H9 (cell line): ENCODE measurements around the gene SPRN. TPM values are rescaled to one million over a fixed set of nuclear protein-coding genes. Genes with fewer than 3 reads are reported as not detected.

Experiments
- DNase-seq: peaks from one replicate; pipeline ENCODE4 v3.0.0-alpha.2; 2017
- H2AFZ ChIP-seq: one replicate; pipeline ENCODE4 v1.6.1; 2013; ENCODE audit warnings: mild to moderate bottlenecking, low read length, control low read depth, moderate library complexity
- H2AK5ac ChIP-seq: 2 replicates; pipeline ENCODE4 v1.6.1; 2013; ENCODE audit warnings: low read length, control low read depth, mixed read lengths; ENCODE audit not compliant: insufficient read length
- H2BK120ac ChIP-seq: one replicate; pipeline ENCODE4 v1.6.1; 2013; ENCODE audit warnings: low read depth, mild to moderate bottlenecking, low read length, control low read depth, inconsistent platforms; ENCODE audit not compliant: poor library complexity, severe bottlenecking
- H2BK12ac ChIP-seq: 2 replicates; pipeline ENCODE4 v1.6.1; 2013; ENCODE audit warnings: low read length, control low read depth, mixed read lengths, low read depth; ENCODE audit not compliant: insufficient read length
- H2BK15ac ChIP-seq: 2 replicates; pipeline ENCODE4 v1.6.1; 2013; ENCODE audit warnings: low read depth, low read length, control low read depth
- H2BK20ac ChIP-seq: one replicate; pipeline ENCODE4 v1.6.1; 2013; ENCODE audit warnings: low read depth, mild to moderate bottlenecking, low read length, control low read depth, inconsistent platforms; ENCODE audit not compliant: poor library complexity, severe bottlenecking
- H2BK5ac ChIP-seq: 2 replicates; pipeline ENCODE4 v1.6.1; 2013; ENCODE audit warnings: low read length, control low read depth, mixed read lengths; ENCODE audit not compliant: insufficient read length
- H3K14ac ChIP-seq: 2 replicates; pipeline ENCODE4 v1.6.1; 2013; ENCODE audit warnings: low read length, control low read depth; ENCODE audit not compliant: insufficient read depth
- H3K18ac ChIP-seq: 2 replicates; pipeline ENCODE4 v1.6.1; 2013; ENCODE audit warnings: low read depth, mild to moderate bottlenecking, mixed read lengths, low read length, control low read depth; ENCODE audit not compliant: insufficient read length
- H3K23ac ChIP-seq: 2 replicates; pipeline ENCODE4 v1.6.1; 2013; ENCODE audit warnings: low read length, control low read depth, mixed read lengths, low read depth; ENCODE audit not compliant: insufficient read length
- H3K23me2 ChIP-seq: 2 replicates; pipeline ENCODE4 v1.6.1; 2013; ENCODE audit warnings: low read depth, mild to moderate bottlenecking, mixed read lengths, low read length, control low read depth; ENCODE audit not compliant: insufficient read length, poor library complexity, severe bottlenecking
- H3K27ac ChIP-seq: 2 replicates; pipeline ENCODE4 v1.5.1; 2013; ENCODE audit warnings: low read length, control low read depth, mixed read lengths, low read depth; ENCODE audit not compliant: insufficient read length
- H3K27me3 ChIP-seq: 2 replicates; pipeline ENCODE4 v1.6.1; 2013; ENCODE audit warnings: low read length, control low read depth, inconsistent platforms; ENCODE audit not compliant: insufficient read depth
- H3K4ac ChIP-seq: 2 replicates; pipeline ENCODE4 v1.6.1; 2013; ENCODE audit warnings: low read depth, mild to moderate bottlenecking, control low read depth, inconsistent platforms, low read length, moderate library complexity
- H3K4me1 ChIP-seq: 2 replicates; pipeline ENCODE4 v1.6.1; 2013; ENCODE audit warnings: low read length, control low read depth, inconsistent platforms; ENCODE audit not compliant: insufficient read depth
- H3K4me2 ChIP-seq: 2 replicates; pipeline ENCODE4 v1.6.1; 2013; ENCODE audit warnings: low read length, control low read depth, mixed read lengths; ENCODE audit not compliant: insufficient read length, insufficient read depth
- H3K56ac ChIP-seq: 2 replicates; pipeline ENCODE4 v1.6.1; 2013; ENCODE audit warnings: low read depth, mild to moderate bottlenecking, mixed read lengths, low read length, control low read depth; ENCODE audit not compliant: insufficient read length
- H3K79me1 ChIP-seq: 2 replicates; pipeline ENCODE4 v1.6.1; 2013; ENCODE audit warnings: low read depth, mild to moderate bottlenecking, moderate library complexity, low read length, control low read depth, inconsistent platforms; ENCODE audit not compliant: insufficient read depth, poor library complexity, severe bottlenecking
- H3K79me2 ChIP-seq: 2 replicates; pipeline ENCODE4 v1.6.1; 2013; ENCODE audit warnings: low read length, control low read depth, inconsistent platforms; ENCODE audit not compliant: insufficient read depth
- H3K9ac ChIP-seq: 2 replicates; pipeline ENCODE4 v1.6.1; 2013; ENCODE audit warnings: low read length, control low read depth, mixed read lengths; ENCODE audit not compliant: insufficient read length; ENCODE audit errors: extremely low read depth
- H3K9me3 ChIP-seq: one replicate; pipeline ENCODE4 v1.6.1; 2013; ENCODE audit warnings: low read depth, low read length, inconsistent platforms; ENCODE audit not compliant: control insufficient read depth
- H3T11ph ChIP-seq: one replicate; pipeline ENCODE4 v1.6.1; 2013; ENCODE audit warnings: mild to moderate bottlenecking, low read length, control low read depth, inconsistent platforms
- H4K20me1 ChIP-seq: one replicate; pipeline ENCODE4 v1.6.1; 2013; ENCODE audit not compliant: control insufficient read depth, insufficient read length, insufficient read depth
- H4K5ac ChIP-seq: 2 replicates; pipeline ENCODE4 v1.6.1; 2013; ENCODE audit warnings: low read depth, mild to moderate bottlenecking, mixed read lengths, low read length, control low read depth; ENCODE audit not compliant: insufficient read length
- H4K8ac ChIP-seq: replicated peaks from 2 replicates; pipeline ENCODE4 v1.6.1; 2013; ENCODE audit warnings: low read length, control low read depth, mixed read lengths, low read depth; ENCODE audit not compliant: insufficient read length
- H4K91ac ChIP-seq: 2 replicates; pipeline ENCODE4 v1.6.1; 2013; ENCODE audit warnings: low read depth, mild to moderate bottlenecking, moderate library complexity, mixed read lengths, low read length, control low read depth; ENCODE audit not compliant: insufficient read length
- H3K27ac Mint-ChIP-seq, 3 experiments: 2 replicates in 2 of 3; 3 replicates in 1 of 3; pipeline ENCODE4 v1.8.0; 2020 to 2021; ENCODE audit warnings: mixed read lengths in 3 of 3, mild to moderate bottlenecking in 1 of 3, moderate library complexity in 1 of 3
- H3K27me3 Mint-ChIP-seq: 2 replicates; pipeline ENCODE4 v1.8.0; 2021; ENCODE audit warnings: low read depth, mild to moderate bottlenecking, moderate library complexity, mixed read lengths
- H3K36me3 Mint-ChIP-seq, 3 experiments: 2 replicates in 2 of 3; 3 replicates in 1 of 3; pipeline ENCODE4 v1.8.0; 2020 to 2021; ENCODE audit warnings: low read depth in 3 of 3, mixed read lengths in 3 of 3; ENCODE audit not compliant: insufficient read depth in 1 of 3
- H3K4me1 Mint-ChIP-seq, 2 experiments: 2 replicates each; pipeline ENCODE4 v1.8.0; 2020; ENCODE audit warnings: mixed read lengths in 2 of 2
- H3K4me3 Mint-ChIP-seq, 2 experiments: 2 replicates in 1 of 2; 3 replicates in 1 of 2; pipeline ENCODE4 v1.8.0; 2020 to 2021; ENCODE audit warnings: mild to moderate bottlenecking in 2 of 2, mixed read lengths in 2 of 2, moderate library complexity in 1 of 2
- H3K9me3 Mint-ChIP-seq, 2 experiments: 2 replicates in 1 of 2; 3 replicates in 1 of 2; pipeline ENCODE4 v1.8.0; 2020; ENCODE audit warnings: mild to moderate bottlenecking in 2 of 2, mixed read lengths in 2 of 2, moderate library complexity in 1 of 2
- WGBS: extraction: QIAGEN DNeasy Blood & Tissue Kit; methylation state at CpG from one replicate; pipeline ENCODE4 v1.1.7; 2013; ENCODE audit warnings: missing lambda C conversion rate, low lambda C conversion rate, mixed read lengths; ENCODE audit not compliant: insufficient read length; ENCODE audit errors: extremely low coverage; 5-methylcytosine and 5-hydroxymethylcytosine counted together
- total RNA-seq: library from RNA; stranded (reverse); gene quantifications from 2 replicates; pipeline ENCODE4 v1.2.1, GENCODE V29; 2021
- TF ChIP-seq, protein P1 (sequence below): fragments of 200-600 bp; sonication (generic); conservative IDR thresholded peaks from 3 replicates; pipeline ENCODE4 v1.8.0; 2021; ENCODE audit warnings: antibody characterized with exemption, mild to moderate bottlenecking

Gene SPRN
- total RNA-seq, 1 experiment from 2014 or later, result 0.42 TPM

DNA sequence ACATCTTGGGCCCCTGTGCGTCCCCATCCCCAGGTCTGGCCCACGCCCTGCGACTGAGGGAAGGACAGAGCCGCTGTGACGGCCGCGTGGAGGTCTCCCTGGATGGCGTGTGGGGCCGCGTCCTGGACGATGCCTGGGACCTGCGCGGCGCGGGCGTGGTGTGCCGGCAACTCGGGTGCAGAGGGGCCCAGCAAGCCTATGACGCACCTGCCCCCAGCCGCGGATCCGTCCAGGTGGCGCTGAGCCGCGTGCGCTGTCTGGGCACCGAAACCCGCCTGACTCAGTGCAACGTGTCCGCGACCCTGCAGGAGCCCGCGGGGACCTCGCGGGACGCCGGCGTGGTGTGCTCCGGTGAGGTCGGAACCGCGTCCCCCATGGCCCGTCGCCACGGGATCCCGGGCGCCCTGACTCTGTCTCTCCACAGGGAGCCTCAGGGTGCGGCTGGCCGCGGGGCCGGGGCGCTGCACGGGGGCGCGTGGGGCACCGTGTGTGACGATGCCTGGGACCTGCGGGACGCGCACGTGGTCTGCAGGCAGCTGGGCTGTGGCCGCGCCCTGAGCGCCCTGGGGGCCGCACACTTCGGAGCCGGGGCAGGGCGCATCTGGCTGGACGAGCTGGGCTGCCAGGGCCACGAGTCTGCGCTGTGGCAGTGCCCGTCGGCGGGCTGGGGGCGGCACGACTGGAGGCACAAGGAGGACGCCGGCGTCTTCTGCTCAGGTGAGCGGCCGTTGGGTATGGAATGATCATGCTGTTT lies 35.2 kb upstream of the SPRN start:
- Histone ChIP-seq H4K20me1 (no peaks in the 10 kb centered on the region), H2BK120ac (no peak overlapping the region), H3K79me2 (no peaks in the 10 kb centered on the region), H3T11ph (no peak overlapping the region), H4K5ac (no peak overlapping the region), H3K4ac (no peak overlapping the region), H3K27me3 (no peaks in the 10 kb centered on the region), H3K27ac (no peak overlapping the region), H2BK20ac (no peak overlapping the region), H4K91ac (no peak overlapping the region), H3K14ac (no peak overlapping the region), H4K8ac (no peak overlapping the region), H3K56ac (no peak overlapping the region), H3K23me2 (no peaks in the 10 kb centered on the region), H3K4me1 (no peaks in the 10 kb centered on the region), H3K79me1 (no peaks in the 10 kb centered on the region), H3K9ac (no peak overlapping the region), H3K4me2 (no peak overlapping the region), H2BK15ac (no peak overlapping the region), H3K18ac (no peak overlapping the region), H2AFZ (no peak overlapping the region), H2BK5ac (no peak overlapping the region), H2AK5ac (no peak overlapping the region), H3K23ac (no peak overlapping the region), H3K9me3 (peaks cover 75% of the 10 kb centered on the region), H2BK12ac (no peak overlapping the region)
- Mint-ChIP-seq H3K9me3 (peaks cover 82 to 90% of the 10 kb centered on the region in 2 experiments), H3K27me3 (peaks cover 7% of the 10 kb centered on the region), H3K36me3 (peaks cover 5 to 18% (median 8%) of the 10 kb centered on the region in 3 experiments; a peak in 5 of 7 replicates), H3K4me3 (no peak overlapping the region), H3K27ac (no peak overlapping the region), H3K4me1 (no peaks in the 10 kb centered on the region)
- WGBS, result no CpG with 5 or more reads among the region's 81 CpGs
- DNase-seq, result peak; percentile 17
- TF ChIP-seq, protein P1, sequence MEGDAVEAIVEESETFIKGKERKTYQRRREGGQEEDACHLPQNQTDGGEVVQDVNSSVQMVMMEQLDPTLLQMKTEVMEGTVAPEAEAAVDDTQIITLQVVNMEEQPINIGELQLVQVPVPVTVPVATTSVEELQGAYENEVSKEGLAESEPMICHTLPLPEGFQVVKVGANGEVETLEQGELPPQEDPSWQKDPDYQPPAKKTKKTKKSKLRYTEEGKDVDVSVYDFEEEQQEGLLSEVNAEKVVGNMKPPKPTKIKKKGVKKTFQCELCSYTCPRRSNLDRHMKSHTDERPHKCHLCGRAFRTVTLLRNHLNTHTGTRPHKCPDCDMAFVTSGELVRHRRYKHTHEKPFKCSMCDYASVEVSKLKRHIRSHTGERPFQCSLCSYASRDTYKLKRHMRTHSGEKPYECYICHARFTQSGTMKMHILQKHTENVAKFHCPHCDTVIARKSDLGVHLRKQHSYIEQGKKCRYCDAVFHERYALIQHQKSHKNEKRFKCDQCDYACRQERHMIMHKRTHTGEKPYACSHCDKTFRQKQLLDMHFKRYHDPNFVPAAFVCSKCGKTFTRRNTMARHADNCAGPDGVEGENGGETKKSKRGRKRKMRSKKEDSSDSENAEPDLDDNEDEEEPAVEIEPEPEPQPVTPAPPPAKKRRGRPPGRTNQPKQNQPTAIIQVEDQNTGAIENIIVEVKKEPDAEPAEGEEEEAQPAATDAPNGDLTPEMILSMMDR, result no peak
